Measurements from ENCODE around the gene MALAT1. TPM values are rescaled to one million over a fixed set of nuclear protein-coding genes. Genes with fewer than 3 reads are reported as not detected.

Gene MALAT1
- polyA plus RNA-seq, 1 experiment, result 1,149 TPM

GRCh38 chr11:65538232-65538914 is 39.5 kb downstream of the MALAT1 start:
- Histone ChIP-seq H3K9me3 (ENCODE audit: control insufficient read depth, insufficient read depth, low read length) (peaks cover 5% of the 10 kb centered on the region; the same call in 1 of the 2 replicates), H3K27me3 (ENCODE audit: control insufficient read depth, insufficient read depth, low read length) (no peaks in the 10 kb centered on the region), H3K27ac (ENCODE audit: low read depth, low read length) (no peak overlapping the region), H3K4me3 (ENCODE audit: low read depth, low read length) (no peak overlapping the region)
- CTCF ChIA-PET, result no interaction called here
- DNase-seq (ENCODE audit: low read depth, low spot score), result no peak
- POLR2A ChIA-PET, result no interaction called here
- TF ChIP-seq, protein P1, sequence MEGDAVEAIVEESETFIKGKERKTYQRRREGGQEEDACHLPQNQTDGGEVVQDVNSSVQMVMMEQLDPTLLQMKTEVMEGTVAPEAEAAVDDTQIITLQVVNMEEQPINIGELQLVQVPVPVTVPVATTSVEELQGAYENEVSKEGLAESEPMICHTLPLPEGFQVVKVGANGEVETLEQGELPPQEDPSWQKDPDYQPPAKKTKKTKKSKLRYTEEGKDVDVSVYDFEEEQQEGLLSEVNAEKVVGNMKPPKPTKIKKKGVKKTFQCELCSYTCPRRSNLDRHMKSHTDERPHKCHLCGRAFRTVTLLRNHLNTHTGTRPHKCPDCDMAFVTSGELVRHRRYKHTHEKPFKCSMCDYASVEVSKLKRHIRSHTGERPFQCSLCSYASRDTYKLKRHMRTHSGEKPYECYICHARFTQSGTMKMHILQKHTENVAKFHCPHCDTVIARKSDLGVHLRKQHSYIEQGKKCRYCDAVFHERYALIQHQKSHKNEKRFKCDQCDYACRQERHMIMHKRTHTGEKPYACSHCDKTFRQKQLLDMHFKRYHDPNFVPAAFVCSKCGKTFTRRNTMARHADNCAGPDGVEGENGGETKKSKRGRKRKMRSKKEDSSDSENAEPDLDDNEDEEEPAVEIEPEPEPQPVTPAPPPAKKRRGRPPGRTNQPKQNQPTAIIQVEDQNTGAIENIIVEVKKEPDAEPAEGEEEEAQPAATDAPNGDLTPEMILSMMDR (IDR thresholded peaks at IDR 0.05; ENCODE audit: low read depth, low read length), result no peak

GRCh38 chr11:65538915-65539743 is 40.3 kb downstream of the MALAT1 start:
- Histone ChIP-seq H3K27me3 (ENCODE audit: control insufficient read depth, insufficient read depth, low read length) (no peaks in the 10 kb centered on the region), H3K9me3 (ENCODE audit: control insufficient read depth, insufficient read depth, low read length) (peaks cover 5% of the 10 kb centered on the region; the same call in 1 of the 2 replicates), H3K27ac (ENCODE audit: low read depth, low read length) (no peak overlapping the region), H3K4me3 (ENCODE audit: low read depth, low read length) (no peak overlapping the region)
- ChIA-PET POLR2A (interaction anchor here (1.0 to 1.5 kb wide), 2 partner anchors 18 to 76 kb away, joined by 5 to 7 read pairs; partner anchors contain the start of gene PCNX3), CTCF (interaction anchor here (1.3 to 3.9 kb wide), 4 partner anchors 12 to 55 kb away, joined by 4 to 48 read pairs (median 18); partner anchors contain the start of genes EHBP1L1 and KCNK7)
- DNase-seq (ENCODE audit: low read depth, low spot score), result no peak
- TF ChIP-seq, protein P1 (IDR thresholded peaks at IDR 0.05; ENCODE audit: low read depth, low read length), result no peak

DNA sequence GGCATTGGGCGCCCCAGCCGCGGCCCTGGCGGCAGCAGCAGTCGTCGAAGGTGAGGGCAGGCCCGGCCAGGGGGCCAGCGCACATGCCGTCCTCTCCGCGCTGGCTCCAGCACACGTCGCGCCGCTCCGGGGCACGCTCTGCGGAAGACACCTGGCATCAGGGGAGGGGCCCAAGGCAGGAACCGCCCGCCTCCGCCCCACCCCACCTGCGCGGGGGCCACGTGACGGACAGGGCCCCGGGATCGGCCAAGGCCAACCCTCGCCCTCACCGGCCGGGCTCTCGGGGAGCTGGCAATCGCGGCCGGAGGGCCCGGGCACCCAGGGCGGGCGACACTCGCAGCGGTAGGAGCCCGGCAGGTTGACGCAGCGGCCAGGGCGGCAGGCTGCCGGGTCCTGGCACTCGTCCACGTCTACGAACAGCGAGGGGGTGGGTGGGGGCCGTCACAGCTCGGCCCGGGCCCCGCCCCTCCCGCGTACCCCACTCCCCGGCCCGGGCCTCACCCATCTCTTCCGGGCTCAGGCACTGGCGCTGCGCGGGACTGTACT is 41.0 kb downstream of the MALAT1 start:
- TF ChIP-seq, protein P1 (IDR thresholded peaks at IDR 0.05; ENCODE audit: low read depth, low read length), result no peak
- H3K27ac ChIP-seq (ENCODE audit: low read depth, low read length), result peak overlapping the region; percentile 47
- peak overlapping the region; percentile 60 for H3K4me3 ChIP-seq (ENCODE audit: low read depth, low read length)
- H3K9me3 ChIP-seq (ENCODE audit: control insufficient read depth, insufficient read depth, low read length), result peaks cover 5% of the 10 kb centered on the region; the same call in 1 of the 2 replicates
- DNase-seq (ENCODE audit: low read depth, low spot score), result no peak
- ChIA-PET CTCF (interaction anchor here (0.9 to 3.9 kb wide), 9 partner anchors 9 to 55 kb away, joined by 4 to 48 read pairs (median 11); partner anchors contain the start of genes EHBP1L1, FAM89B, KCNK7 and ZNRD2), POLR2A (interaction anchor here (0.9 to 1.7 kb wide), 9 partner anchors 11 to 75 kb away, joined by 3 to 7 read pairs (median 4); partner anchors contain the start of genes FAM89B, MALAT1, MAP3K11 and PCNX3)
- H3K27me3 ChIP-seq (ENCODE audit: control insufficient read depth, insufficient read depth, low read length), result no peaks in the 10 kb centered on the region

DNA sequence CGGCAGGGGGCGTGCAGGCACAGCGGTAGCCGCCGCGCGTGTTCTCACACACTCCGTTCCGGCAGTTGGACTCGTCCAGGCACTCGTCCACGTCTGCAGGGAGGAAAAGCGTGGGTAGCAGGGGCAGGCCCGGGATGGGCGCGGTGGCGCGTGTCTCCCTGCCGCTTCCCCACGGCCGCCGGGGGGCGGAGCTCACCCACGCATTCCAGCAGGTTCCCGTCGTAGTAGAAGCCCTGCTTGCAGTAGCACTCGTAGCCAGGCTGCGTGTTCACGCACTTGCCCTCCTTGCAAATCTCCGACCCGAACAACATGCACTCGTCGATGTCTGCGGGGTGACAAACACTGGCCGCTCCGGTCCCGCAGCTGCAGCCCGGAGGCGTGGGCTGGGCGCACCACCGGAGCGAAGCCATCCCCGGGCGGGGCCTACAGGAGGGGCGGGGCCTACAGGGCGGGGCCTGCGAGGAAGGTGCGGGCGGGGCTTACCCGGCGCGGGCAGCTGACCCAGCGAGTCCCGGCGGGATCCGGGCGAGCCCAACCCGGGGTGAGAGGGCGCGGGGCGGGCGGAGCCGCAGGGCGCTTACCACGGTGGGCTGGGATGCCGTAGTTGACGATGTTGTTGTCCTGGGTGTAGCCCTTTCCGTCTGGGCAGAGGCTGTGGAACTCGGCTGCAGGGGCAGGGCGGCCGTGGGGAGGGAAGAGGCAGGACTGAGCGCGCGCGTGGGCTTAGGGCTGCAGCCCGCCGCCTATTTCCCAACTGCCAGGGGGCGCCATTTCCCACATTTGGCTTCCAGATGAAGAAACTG is 41.6 kb downstream of the MALAT1 start:
- H3K4me3 ChIP-seq (ENCODE audit: low read depth, low read length), result peak overlapping the region; percentile 60
- TF ChIP-seq, protein P1 (IDR thresholded peaks at IDR 0.05; ENCODE audit: low read depth, low read length), result peak; percentile 83
- no peaks in the 10 kb centered on the region for H3K27me3 ChIP-seq (ENCODE audit: control insufficient read depth, insufficient read depth, low read length)
- peak overlapping the region; percentile 57 for H3K27ac ChIP-seq (ENCODE audit: low read depth, low read length)
- ChIA-PET POLR2A (interaction anchor here (0.6 to 1.9 kb wide), 13 partner anchors 12 to 74 kb away, joined by 3 to 7 read pairs (median 4); partner anchors contain the start of genes FAM89B, MALAT1, MAP3K11 and PCNX3), CTCF (interaction anchor here (0.9 to 3.9 kb wide), 16 partner anchors 10 to 156 kb away, joined by 3 to 48 read pairs (median 6); partner anchors contain the start of genes EHBP1L1, FAM89B, KCNK7 and LTBP3)
- peaks cover 5% of the 10 kb centered on the region; the same call in 1 of the 2 replicates for H3K9me3 ChIP-seq (ENCODE audit: control insufficient read depth, insufficient read depth, low read length)
- DNase-seq (ENCODE audit: low read depth, low spot score), result peak; percentile 58
